ENCODE results near the gene CDKAL1. TPM values are rescaled to one million over a fixed set of nuclear protein-coding genes. Genes with fewer than 3 reads are reported as not detected.
"Not testable (repeated sequence)": the region's sequence is repeated elsewhere in the genome, so short reads cannot be mapped to it uniquely, and the experiment has no call there.

CDKAL1 gene
- total and polyA plus RNA-seq, 2 of the 8 experiments (the other 6 are each of a cell fraction or from before 2014, with no cell fraction given) = 8.4 to 24.6 TPM

DNA sequence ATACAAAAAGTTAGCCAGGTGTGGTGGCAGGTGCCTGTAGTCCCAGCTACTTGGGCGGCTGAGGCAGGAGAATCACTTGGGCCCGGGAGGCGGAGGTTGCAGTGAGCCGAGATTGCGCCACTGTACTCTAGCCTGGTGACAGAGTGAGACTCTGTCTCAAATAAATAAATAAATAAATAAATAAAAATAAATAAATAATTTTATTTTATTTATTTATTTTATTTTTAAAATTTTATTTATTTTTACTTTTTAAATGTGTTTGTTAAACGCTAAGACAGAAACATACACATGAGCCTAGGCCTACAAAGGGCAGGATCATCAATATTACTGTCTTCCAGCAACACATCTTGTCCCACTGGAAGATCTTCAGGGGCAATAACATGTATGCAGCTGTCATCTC lies 111.3 kb downstream of the CDKAL1 start:
- H4K8ac ChIP-seq (ENCODE audit: extremely low read depth, insufficient read depth, low read length); DNase-seq (ENCODE audit: low read depth in 1 of 2, low spot score in 2 of 2); H2AFZ ChIP-seq (ENCODE audit: low read length); H2BK120ac ChIP-seq (replicated peaks; ENCODE audit: low read depth, low read length); H2AK5ac ChIP-seq (ENCODE audit: low read depth, low read length); H3K79me1 ChIP-seq (ENCODE audit: low read depth, low read length); H2BK20ac ChIP-seq (ENCODE audit: low read length); H4K91ac ChIP-seq (replicated peaks; ENCODE audit: insufficient read length, low read length); H3K9me3 ChIP-seq (ENCODE audit: insufficient read depth in 2 of 2, low read depth in 1 of 2, low read length in 1 of 2); FAIRE-seq; POLR2A ChIA-PET (ENCODE audit: partially characterized antibody); H3K4me1 ChIP-seq (replicated peaks in 1 of 4; ENCODE audit: control insufficient read depth in 3 of 4, insufficient read depth in 4 of 4, low read length in 3 of 4); H3K27ac ChIP-seq (ENCODE audit: low read depth, low read length); H3K23ac ChIP-seq (ENCODE audit: insufficient read length); H4K20me1 ChIP-seq (replicated peaks in 1 of 2; ENCODE audit: control insufficient read depth in 1 of 2, insufficient read depth in 2 of 2, low read length in 2 of 2); H4K5ac ChIP-seq (ENCODE audit: insufficient read length, low read depth, low read length); H3K27me3 ChIP-seq (replicated peaks in 1 of 4; ENCODE audit: control insufficient read depth in 3 of 4, extremely low read depth in 1 of 4, insufficient read depth in 3 of 4, low read length in 3 of 4); H3K4me3 ChIP-seq (ENCODE audit: extremely low read depth in 1 of 4, insufficient read depth in 2 of 4, low read depth in 3 of 4, low read length in 4 of 4); H3K4ac ChIP-seq (replicated peaks; ENCODE audit: insufficient read length, low read depth, low read length); H3K23me2 ChIP-seq (ENCODE audit: low read depth, low read length); H3K56ac ChIP-seq (replicated peaks; ENCODE audit: insufficient read length, low read depth, low read length); H3K79me2 ChIP-seq (ENCODE audit: control insufficient read depth in 1 of 2, insufficient read depth in 2 of 2, low read length in 2 of 2); H3K18ac ChIP-seq (ENCODE audit: extremely low read depth, low read length); H2BK15ac ChIP-seq (ENCODE audit: low read length); H3K9ac ChIP-seq (replicated peaks in 1 of 4; ENCODE audit: extremely low read depth in 1 of 4, low read depth in 3 of 4, low read length in 3 of 4); H3K36me3 ChIP-seq (ENCODE audit: control insufficient read depth in 2 of 4, insufficient read depth in 4 of 4, low read length in 3 of 4); H3K14ac ChIP-seq (ENCODE audit: insufficient read length); H3K4me2 ChIP-seq (ENCODE audit: insufficient read depth in 1 of 2, low read depth in 2 of 2, low read length in 2 of 2); H2BK12ac ChIP-seq (ENCODE audit: low read depth, low read length); H2BK5ac ChIP-seq (ENCODE audit: low read depth, low read length): not testable (repeated sequence)
- 88% methylated on average over 6 of the region's 6 CpGs; no CpG with 5 or more reads in 1 of the 2 experiments for WGBS, 2 experiments (ENCODE audit: extremely low coverage in 1 of 2, insufficient coverage in 1 of 2, insufficient read length in 1 of 2, insufficient replicate concordance in 2 of 2, low coverage in 1 of 2, low lambda C conversion rate in 2 of 2, missing lambda C conversion rate in 1 of 2)
- CTCF ChIA-PET (ENCODE audit: partially characterized antibody) = interaction anchor here (1.2 kb wide), 1 partner anchor 36 kb away, joined by 3 read pairs; no protein-coding TSS in a partner anchor

Data from H1 (cell line).